K562 (cell line): ENCODE results near the gene RNF13.

Source experiments
- CHD1 ChIP-seq: fragments of 200-600 bp; sonication (generic); IDR thresholded peaks from one replicate; pipeline ENCODE4 v1.6.1; 2012; ENCODE audit warnings: mild to moderate bottlenecking, moderate library complexity, low read length, inconsistent platforms
- EZH2 ChIP-seq: IDR thresholded peaks from 2 replicates; pipeline ENCODE4 v1.6.1; 2012; ENCODE audit warnings: low read depth, mild to moderate bottlenecking, inconsistent platforms, low read length, borderline replicate concordance
- LCOR ChIP-seq: sonication (generic); formaldehyde crosslinking; IDR thresholded peaks from 2 replicates; pipeline ENCODE4 v1.8.0; 2022; ENCODE audit warnings: mild to moderate bottlenecking, missing genetic modification reagents
- MYBL2 ChIP-seq, 2 experiments: fragments of 450-650 bp in 1 of 2; sonication (generic) in 1 of 2; formaldehyde crosslinking in 1 of 2; IDR thresholded peaks; 2 replicates each; pipeline versions ENCODE4 v1.6.1 to v1.8.1; 2017 to 2022; ENCODE audit warnings: borderline replicate concordance in 1 of 2, inconsistent platforms in 1 of 2, low read depth in 1 of 2, mild to moderate bottlenecking in 1 of 2, missing genetic modification reagents in 1 of 2, moderate library complexity in 1 of 2
- MYC ChIP-seq, 2 experiments: fragments of 250-450 bp in 1 of 2; sonication (Bioruptor Pico) in 1 of 2; IDR thresholded peaks; 2 replicates each; pipeline versions ENCODE4 v1.5.1 to v1.6.1; 2012 to 2021; ENCODE audit warnings: low read depth in 2 of 2, borderline replicate concordance in 1 of 2, improper control_type of control experiment in 1 of 2, low read length in 1 of 2, mild to moderate bottlenecking in 1 of 2, moderate library complexity in 1 of 2
- NCOA1 ChIP-seq: fragments of 450-650 bp; IDR thresholded peaks from 2 replicates; pipeline ENCODE4 v1.6.1; 2016; ENCODE audit warnings: low read depth
- PRDM10 ChIP-seq: fragments of 450-650 bp; IDR thresholded peaks from 2 replicates; pipeline ENCODE4 v1.6.1; 2018; ENCODE audit not compliant: partially characterized antibody
- PURB ChIP-seq: sonication (generic); formaldehyde crosslinking; IDR thresholded peaks from 2 replicates; pipeline ENCODE4 v1.9.0; 2021; ENCODE audit warnings: low read depth, mild to moderate bottlenecking, missing genetic modification reagents
- SAP30 ChIP-seq: fragments of 200-600 bp; sonication (generic); IDR thresholded peaks from 2 replicates; pipeline ENCODE4 v1.6.1; 2012; ENCODE audit warnings: borderline replicate concordance, low read depth, mild to moderate bottlenecking, moderate library complexity, low read length, control low read depth, inconsistent platforms; ENCODE audit not compliant: insufficient read depth, poor library complexity, severe bottlenecking
- SMC3 ChIP-seq: conservative IDR thresholded peaks from 2 replicates; pipeline ENCODE4 v1.6.1; 2011; ENCODE audit warnings: low read depth, low read length, improper control_type of control experiment; ENCODE audit not compliant: insufficient read depth
- TSHZ1 ChIP-seq: fragments of 250-450 bp; sonication (Bioruptor Pico); IDR thresholded peaks from 2 replicates; pipeline ENCODE4 v1.4.0; 2020; ENCODE audit warnings: mild to moderate bottlenecking, moderate library complexity
- U2AF1 ChIP-seq: fragments of 200-400 bp; formaldehyde crosslinking; optimal IDR thresholded peaks from 2 replicates; pipeline ENCODE3; 2017; ENCODE audit warnings: mild to moderate bottlenecking, low read depth, low read length, moderate library complexity
- ZBTB26 ChIP-seq: fragments of 450-650 bp; formaldehyde crosslinking; IDR thresholded peaks from 2 replicates; pipeline ENCODE4 v1.4.0; 2022; ENCODE audit warnings: missing genetic modification characterization
- ZNF639 ChIP-seq, 2 experiments: fragments of 200-800 bp in 1 of 2; sonication (Bioruptor generic) in 1 of 2; sonication (generic) in 1 of 2; formaldehyde crosslinking in 1 of 2; IDR thresholded peaks in 1 of 2; conservative IDR thresholded peaks in 1 of 2; 2 replicates each; pipeline versions ENCODE4 v1.5.0 to v1.6.1; 2016 to 2020; ENCODE audit warnings: missing compliant biosample characterization in 1 of 2, missing genetic modification characterization in 1 of 2, missing genetic modification reagents in 1 of 2

GRCh38 chr3:149957361-149958125, 144.5 kb downstream of the RNF13 start:
- TF ChIP-seq PRDM10: no peak
- no peak for TF ChIP-seq LCOR (CRISPR knock-in tag)
- no peak for TF ChIP-seq ZNF639 (CRISPR knock-in tag; conservative IDR thresholded peaks at IDR 0.05 in 1 of 2, IDR thresholded peaks at IDR 0.05 in 1 of 2)
- TF ChIP-seq CHD1: no peak
- TF ChIP-seq MYC (IDR thresholded peaks at IDR 0.05; ENCODE audit: low read depth, low read length): no peak
- no peak for TF ChIP-seq MYC (CRISPR knock-in tag; IDR thresholded peaks at IDR 0.05; ENCODE audit: borderline replicate concordance, low read depth)
- no peak for TF ChIP-seq NCOA1
- no peak for TF ChIP-seq TSHZ1 (CRISPR knock-in tag)
- no peak for TF ChIP-seq ZBTB26 (CRISPR knock-in tag)
- no peak for TF ChIP-seq EZH2
- TF ChIP-seq U2AF1: no peak
- no peak for TF ChIP-seq MYBL2 (IDR thresholded peaks at IDR 0.05; ENCODE audit: low read depth)
- TF ChIP-seq MYBL2 (CRISPR knock-in tag; IDR thresholded peaks at IDR 0.05; ENCODE audit: borderline replicate concordance): no peak
- TF ChIP-seq PURB (CRISPR knock-in tag): no peak
- no peak for TF ChIP-seq SMC3
- TF ChIP-seq SAP30: no peak
